HUES64 (cell line): ENCODE results near the gene HPN.

ENCODE experiments used
- H3K27ac ChIP-seq: 2 replicates; pipeline ENCODE4 v1.7.0; 2013; ENCODE audit warnings: low read depth, low read length, inconsistent platforms
- H3K27me3 ChIP-seq: 2 replicates; pipeline ENCODE4 v1.6.1; 2013; ENCODE audit warnings: mild to moderate bottlenecking, low read length; ENCODE audit not compliant: insufficient read depth
- H3K36me3 ChIP-seq: 2 replicates; pipeline ENCODE4 v1.6.1; 2013; ENCODE audit warnings: mild to moderate bottlenecking, low read length; ENCODE audit not compliant: insufficient read depth
- H3K4me1 ChIP-seq: 2 replicates; pipeline ENCODE4 v1.6.1; 2013; ENCODE audit warnings: mild to moderate bottlenecking, low read length, moderate library complexity; ENCODE audit not compliant: insufficient read depth
- H3K4me3 ChIP-seq: 2 replicates; pipeline ENCODE4 v1.5.1; 2013; ENCODE audit warnings: mild to moderate bottlenecking, low read length, moderate library complexity
- H3K9ac ChIP-seq: 2 replicates; pipeline ENCODE4 v1.6.1; 2013; ENCODE audit warnings: mild to moderate bottlenecking, low read depth, low read length
- H3K9me3 ChIP-seq: 2 replicates; pipeline ENCODE4 v1.6.1; 2013; ENCODE audit warnings: low read depth, low read length; ENCODE audit not compliant: insufficient read depth
- WGBS: fragments of 150-250, 120-280 bp; methylation state at CpG from one replicate; pipeline ENCODE4 v1.1.7; 2013; ENCODE audit warnings: missing lambda C conversion rate; 5-methylcytosine and 5-hydroxymethylcytosine counted together

Gene HPN

GRCh38 chr19:35059006-35059798 lies 17.7 kb downstream of the HPN start:
- H3K4me3 ChIP-seq = no peak overlapping the region
- peaks cover 8% of the 10 kb centered on the region; the same call in 1 of the 2 replicates for H3K4me1 ChIP-seq
- no peak overlapping the region for H3K27ac ChIP-seq
- H3K9me3 ChIP-seq = no peaks in the 10 kb centered on the region
- no peaks in the 10 kb centered on the region for H3K36me3 ChIP-seq
- no peak overlapping the region for H3K9ac ChIP-seq
- no peaks in the 10 kb centered on the region for H3K27me3 ChIP-seq
- 93% methylated on average over 25 of the region's 26 CpGs for WGBS

GRCh38 chr19:35059799-35060091 lies 18.2 kb downstream of the HPN start:
- H3K9me3 ChIP-seq = no peaks in the 10 kb centered on the region
- WGBS = 94% methylated on average over 15 of the region's 15 CpGs
- H3K36me3 ChIP-seq = no peaks in the 10 kb centered on the region
- H3K4me1 ChIP-seq = peaks cover 8% of the 10 kb centered on the region; the same call in 1 of the 2 replicates
- no peaks in the 10 kb centered on the region for H3K27me3 ChIP-seq
- no peak overlapping the region for H3K4me3 ChIP-seq
- no peak overlapping the region for H3K27ac ChIP-seq
- H3K9ac ChIP-seq = no peak overlapping the region

- Histone ChIP-seq H3K27ac (no peak overlapping the region), H3K4me3 (no peak overlapping the region), H3K4me1 (peaks cover 8% of the 10 kb centered on the region; the same call in 1 of the 2 replicates), H3K9ac (no peak overlapping the region), H3K27me3 (no peaks in the 10 kb centered on the region), H3K36me3 (no peaks in the 10 kb centered on the region), H3K9me3 (no peaks in the 10 kb centered on the region)
- WGBS = 94% methylated on average over 27 of the region's 29 CpGs
These were observed 18.8 kb downstream of the HPN start for GRCh38 chr19:35060160-35060855.

- no peaks in the 10 kb centered on the region for H3K27me3 ChIP-seq
- H3K36me3 ChIP-seq = no peaks in the 10 kb centered on the region
- 94% methylated on average over 7 of the region's 7 CpGs for WGBS
- no peak overlapping the region for H3K27ac ChIP-seq
- no peak overlapping the region for H3K9ac ChIP-seq
- H3K4me1 ChIP-seq = no peaks in the 10 kb centered on the region; the same call in 1 of the 2 replicates
- no peaks in the 10 kb centered on the region for H3K9me3 ChIP-seq
- H3K4me3 ChIP-seq = no peak overlapping the region
These were observed 20.3 kb downstream of the HPN start for GRCh38 chr19:35061583-35062373.

GRCh38 chr19:35062942-35063341 lies 21.4 kb downstream of the HPN start:
- no peak overlapping the region for H3K9ac ChIP-seq
- no peaks in the 10 kb centered on the region for H3K9me3 ChIP-seq
- H3K4me3 ChIP-seq = no peak overlapping the region
- no peak overlapping the region for H3K27ac ChIP-seq
- no peaks in the 10 kb centered on the region for H3K27me3 ChIP-seq
- peaks cover under 1% of the 10 kb centered on the region; the same call in 1 of the 2 replicates for H3K4me1 ChIP-seq
- 90% methylated on average over 7 of the region's 7 CpGs for WGBS
- no peaks in the 10 kb centered on the region for H3K36me3 ChIP-seq

- no peaks in the 10 kb centered on the region for H3K36me3 ChIP-seq
- no peak overlapping the region for H3K4me3 ChIP-seq
- no peaks in the 10 kb centered on the region for H3K27me3 ChIP-seq
- H3K9me3 ChIP-seq = no peaks in the 10 kb centered on the region
- no peak overlapping the region for H3K27ac ChIP-seq
- WGBS = 93% methylated on average over 10 of the region's 10 CpGs
- H3K4me1 ChIP-seq = peaks cover 12% of the 10 kb centered on the region
- H3K9ac ChIP-seq = no peak overlapping the region
These were observed 22.7 kb downstream of the HPN start for GRCh38 chr19:35063940-35064818.

GRCh38 chr19:35065574-35065973 lies 24.1 kb downstream of the HPN start:
- H3K9ac ChIP-seq = no peak overlapping the region
- H3K4me1 ChIP-seq = peaks cover 14% of the 10 kb centered on the region
- no peaks in the 10 kb centered on the region for H3K27me3 ChIP-seq
- no peak overlapping the region for H3K4me3 ChIP-seq
- WGBS = 94% methylated on average over 10 of the region's 10 CpGs
- H3K27ac ChIP-seq = no peak overlapping the region
- H3K9me3 ChIP-seq = no peaks in the 10 kb centered on the region
- H3K36me3 ChIP-seq = no peaks in the 10 kb centered on the region

- 95% methylated on average over 15 of the region's 15 CpGs for WGBS
- H3K9ac ChIP-seq = no peak overlapping the region
- H3K36me3 ChIP-seq = no peaks in the 10 kb centered on the region
- no peaks in the 10 kb centered on the region for H3K9me3 ChIP-seq
- H3K27me3 ChIP-seq = no peaks in the 10 kb centered on the region
- H3K27ac ChIP-seq = no peak overlapping the region
- no peak overlapping the region for H3K4me3 ChIP-seq
- peaks cover 14% of the 10 kb centered on the region for H3K4me1 ChIP-seq
These were observed 24.6 kb downstream of the HPN start for GRCh38 chr19:35066121-35066520.

- H3K9me3 ChIP-seq = no peaks in the 10 kb centered on the region
- H3K27ac ChIP-seq = peak overlapping the region; percentile 82; the same call in 1 of the 2 replicates
- H3K9ac ChIP-seq = no peak overlapping the region
- H3K4me3 ChIP-seq = 0 out of 2 replicates have a peak overlapping the region, but pooled peaks have one; percentile 26
- H3K36me3 ChIP-seq = no peaks in the 10 kb centered on the region
- peaks cover 14% of the 10 kb centered on the region for H3K4me1 ChIP-seq
- WGBS = 43% methylated on average over 14 of the region's 14 CpGs
- no peaks in the 10 kb centered on the region for H3K27me3 ChIP-seq
These were observed 25.4 kb downstream of the HPN start for GRCh38 chr19:35066691-35067563.
